ENCODE data around the gene VSIR.

Gene VSIR

GRCh38 chr10:71780719-71781118, 7.4 kb upstream of the VSIR start:
- no peak for TF ChIP-seq CTCF (conservative IDR thresholded peaks at IDR 0.05; ENCODE audit: low read depth, low read length)
- DNase-seq (ENCODE audit: low read depth): no peak
- no peak overlapping the region for H3K4me3 ChIP-seq (ENCODE audit: low read depth, low read length)

GRCh38 chr10:71780156-71780555, 6.8 kb upstream of the VSIR start:
- DNase-seq (ENCODE audit: low read depth): no peak
- TF ChIP-seq CTCF (conservative IDR thresholded peaks at IDR 0.05; ENCODE audit: low read depth, low read length): no peak
- no peak overlapping the region for H3K4me3 ChIP-seq (ENCODE audit: low read depth, low read length)

- H3K4me3 ChIP-seq (ENCODE audit: low read depth, low read length): no peak overlapping the region
- TF ChIP-seq CTCF (conservative IDR thresholded peaks at IDR 0.05; ENCODE audit: low read depth, low read length): no peak
- no peak for DNase-seq (ENCODE audit: low read depth)
These were observed 6.3 kb upstream of the VSIR start for GRCh38 chr10:71779641-71780040.

- no peak for DNase-seq (ENCODE audit: low read depth)
- no peak for TF ChIP-seq CTCF (conservative IDR thresholded peaks at IDR 0.05; ENCODE audit: low read depth, low read length)
- no peak overlapping the region for H3K4me3 ChIP-seq (ENCODE audit: low read depth, low read length)
These were observed 4.9 kb upstream of the VSIR start for GRCh38 chr10:71778071-71778825.

- no peak for DNase-seq (ENCODE audit: low read depth)
- H3K4me3 ChIP-seq (ENCODE audit: low read depth, low read length): no peak overlapping the region
These were observed 4.1 kb upstream of the VSIR start for GRCh38 chr10:71777213-71777985.

GRCh38 chr10:71776481-71776925, 3.2 kb upstream of the VSIR start:
- no peak for DNase-seq (ENCODE audit: low read depth)
- H3K4me3 ChIP-seq (ENCODE audit: low read depth, low read length): no peak overlapping the region
- TF ChIP-seq CTCF (conservative IDR thresholded peaks at IDR 0.05; ENCODE audit: low read depth, low read length): no peak

More at GRCh38 chr10:71777213-71777985, 4.1 kb upstream of the VSIR start:
- no peak for TF ChIP-seq CTCF (conservative IDR thresholded peaks at IDR 0.05; ENCODE audit: low read depth, low read length)

All from choroid plexus epithelial cell (primary cell).